ENCODE measurements around the gene B4GALNT2. TPM values are rescaled to one million over a fixed set of nuclear protein-coding genes. Genes with fewer than 3 reads are reported as not detected.

The B4GALNT2 gene
- total and polyA plus RNA-seq, 2 of the 8 experiments (the other 6 are each of a cell fraction or from before 2014, with no cell fraction given), result not detected

DNA sequence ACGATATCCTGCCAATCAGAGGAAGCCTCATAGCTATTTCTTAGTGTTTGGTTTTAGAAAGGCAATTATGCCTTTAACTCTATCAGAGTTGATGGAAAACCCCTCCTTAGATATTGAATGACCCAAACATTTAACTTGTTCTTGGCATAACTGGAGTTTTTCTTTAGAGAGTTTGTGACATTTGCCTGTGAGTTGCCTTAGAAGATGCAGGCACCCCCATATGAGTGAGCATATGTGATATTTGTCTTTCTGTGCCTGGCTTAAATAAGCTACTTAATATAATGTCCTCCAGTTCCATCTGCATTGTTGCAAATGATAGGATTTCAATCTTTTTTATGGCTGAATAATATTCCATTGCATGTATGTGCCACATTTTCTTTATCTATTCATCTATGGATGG lies 19.6 kb upstream of the B4GALNT2 start:
- no peak overlapping the region for H3K9ac ChIP-seq (replicated peaks in 1 of 4; ENCODE audit: extremely low read depth in 1 of 4, low read depth in 3 of 4, low read length in 3 of 4)
- H2BK20ac ChIP-seq (ENCODE audit: low read length), result no peak overlapping the region
- no peaks in the 10 kb centered on the region for H4K20me1 ChIP-seq (replicated peaks in 1 of 2; ENCODE audit: control insufficient read depth in 1 of 2, insufficient read depth in 2 of 2, low read length in 2 of 2)
- no peak overlapping the region for H2AK5ac ChIP-seq (ENCODE audit: low read depth, low read length)
- H3K14ac ChIP-seq (ENCODE audit: insufficient read length), result no peak overlapping the region
- H3K18ac ChIP-seq (ENCODE audit: extremely low read depth, low read length), result no peak overlapping the region
- H3K56ac ChIP-seq (replicated peaks; ENCODE audit: insufficient read length, low read depth, low read length), result no peak overlapping the region
- H3K9me3 ChIP-seq (ENCODE audit: insufficient read depth in 2 of 2, low read depth in 1 of 2, low read length in 1 of 2), result no peaks in the 10 kb centered on the region; a peak in 1 of 4 replicates
- FAIRE-seq (no peak), DNase-seq (ENCODE audit: low read depth in 1 of 2, low spot score in 2 of 2) (no peak)
- WGBS, 2 experiments (ENCODE audit: extremely low coverage in 1 of 2, insufficient coverage in 1 of 2, insufficient read length in 1 of 2, insufficient replicate concordance in 2 of 2, low coverage in 1 of 2, low lambda C conversion rate in 2 of 2, missing lambda C conversion rate in 1 of 2), result 79% methylated on average over 1 of the region's 1 CpG; no CpG with 5 or more reads in 1 of the 2 experiments
- H3K23me2 ChIP-seq (ENCODE audit: low read depth, low read length), result no peaks in the 10 kb centered on the region
- no peak overlapping the region for H4K91ac ChIP-seq (replicated peaks; ENCODE audit: insufficient read length, low read length)
- H3K36me3 ChIP-seq (ENCODE audit: control insufficient read depth in 2 of 4, insufficient read depth in 4 of 4, low read length in 3 of 4), result no peaks in the 10 kb centered on the region
- no peak overlapping the region for H2BK120ac ChIP-seq (replicated peaks; ENCODE audit: low read depth, low read length)
- no peak overlapping the region for H3K4me2 ChIP-seq (ENCODE audit: insufficient read depth in 1 of 2, low read depth in 2 of 2, low read length in 2 of 2)
- no peak overlapping the region for H2BK5ac ChIP-seq (ENCODE audit: low read depth, low read length)
- H3K79me1 ChIP-seq (ENCODE audit: low read depth, low read length), result no peaks in the 10 kb centered on the region
- no peak overlapping the region for H3K27ac ChIP-seq (ENCODE audit: low read depth, low read length)
- H3K23ac ChIP-seq (ENCODE audit: insufficient read length), result no peak overlapping the region
- no peak overlapping the region for H2BK12ac ChIP-seq (ENCODE audit: low read depth, low read length)
- no peaks in the 10 kb centered on the region for H3K27me3 ChIP-seq (replicated peaks in 1 of 4; ENCODE audit: control insufficient read depth in 3 of 4, extremely low read depth in 1 of 4, insufficient read depth in 3 of 4, low read length in 3 of 4)
- H4K5ac ChIP-seq (ENCODE audit: insufficient read length, low read depth, low read length), result no peak overlapping the region
- peaks cover 4 to 12% (median 5%) of the 10 kb centered on the region in 4 experiments for H3K4me1 ChIP-seq (replicated peaks in 1 of 4; ENCODE audit: control insufficient read depth in 3 of 4, insufficient read depth in 4 of 4, low read length in 3 of 4)
- no peak overlapping the region for H2AFZ ChIP-seq (ENCODE audit: low read length)
- no peaks in the 10 kb centered on the region for H3K79me2 ChIP-seq (ENCODE audit: control insufficient read depth in 1 of 2, insufficient read depth in 2 of 2, low read length in 2 of 2)
- ChIA-PET POLR2A (ENCODE audit: partially characterized antibody) (no interaction called here), CTCF (ENCODE audit: partially characterized antibody) (interaction anchor here (0.6 to 1.1 kb wide), 3 partner anchors 11 to 204 kb away, joined by 4 read pairs; no protein-coding TSS in a partner anchor)
- H3K4me3 ChIP-seq (ENCODE audit: extremely low read depth in 1 of 4, insufficient read depth in 2 of 4, low read depth in 3 of 4, low read length in 4 of 4), result no peak overlapping the region
- no peak overlapping the region for H4K8ac ChIP-seq (ENCODE audit: extremely low read depth, insufficient read depth, low read length)
- H2BK15ac ChIP-seq (ENCODE audit: low read length), result no peak overlapping the region
- no peak for TF ChIP-seq SIRT6 (IDR thresholded peaks at IDR 0.05; ENCODE audit: low read length)
- TF ChIP-seq NANOG (IDR thresholded peaks at IDR 0.05; ENCODE audit: insufficient read depth, low read depth, low read length, poor library complexity, severe bottlenecking), result no peak
- TF ChIP-seq ZNF274 (IDR thresholded peaks at IDR 0.05; ENCODE audit: borderline replicate concordance, extremely low read depth, low read length), result no peak
- H3K4ac ChIP-seq (replicated peaks; ENCODE audit: insufficient read length, low read depth, low read length), result no peak overlapping the region
